ENCODE measurements around the gene ZFP36L1. TPM values are rescaled to one million over a fixed set of nuclear protein-coding genes. Genes with fewer than 3 reads are reported as not detected.
A peak's percentile ranks its signal among the peaks of the same experiment; 100 is the strongest.

ZFP36L1 gene
- total and polyA plus RNA-seq, 2 donors (not counting 3 experiments of a cell fraction or from before 2014, with no cell fraction given), result 46.0 to 89.6 TPM

DNA sequence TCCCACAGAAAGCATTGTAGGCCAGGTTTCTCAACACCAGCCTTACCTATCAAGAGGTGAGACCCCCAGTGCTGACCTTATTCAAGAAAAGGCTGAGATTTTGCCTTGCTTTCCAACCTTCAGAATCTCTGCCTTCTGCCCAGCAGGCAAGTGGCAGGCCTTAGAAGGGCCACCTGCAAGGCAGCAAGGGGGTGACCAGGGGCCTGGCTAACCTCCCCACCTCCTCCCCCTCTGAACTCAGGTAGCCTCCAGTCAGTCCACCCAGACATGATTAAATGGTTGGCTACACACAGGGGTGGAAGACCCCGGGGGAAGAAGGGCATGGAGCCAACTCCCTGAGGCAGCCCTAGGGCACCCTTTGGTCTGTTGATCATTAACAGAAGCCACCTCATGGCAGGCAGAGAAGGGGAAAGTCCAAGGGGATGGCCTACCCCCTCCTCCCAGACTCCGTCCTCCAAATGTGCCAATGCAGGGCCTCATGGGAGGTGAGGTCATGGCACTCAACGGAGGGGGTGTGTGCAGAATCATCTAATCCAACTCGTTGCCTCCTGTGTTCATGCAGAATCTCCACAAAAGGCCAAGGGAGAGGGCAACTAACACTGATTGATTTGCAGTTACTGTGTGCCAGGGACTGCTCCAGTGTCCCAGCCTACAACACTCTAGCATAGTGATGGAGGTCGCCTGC lies 8.5 kb downstream of the ZFP36L1 start:
- H3K36me3 ChIP-seq (ENCODE audit: control insufficient read depth in 2 of 2, extremely low read depth in 1 of 2, insufficient read depth in 2 of 2, low read length in 2 of 2), result peaks cover 4 to 7% of the 10 kb centered on the region in 2 experiments
- peak overlapping the region; percentile 20 for H3K27ac ChIP-seq (ENCODE audit: insufficient read depth, low read depth, low read length)
- H3K4me1 ChIP-seq (ENCODE audit: control insufficient read depth, extremely low read depth, insufficient read depth, low read length), result peaks cover 57% of the 10 kb centered on the region
- no peaks in the 10 kb centered on the region for H3K9me3 ChIP-seq (replicated peaks; ENCODE audit: control insufficient read depth, insufficient read depth, low read length)
- no peaks in the 10 kb centered on the region for H4K20me1 ChIP-seq (replicated peaks; ENCODE audit: control insufficient read depth, extremely low read depth, insufficient read depth, low read length)
- no peak for TF ChIP-seq EZH2 (IDR thresholded peaks at IDR 0.05; ENCODE audit: borderline replicate concordance, low read depth, low read length, severe bottlenecking)
- no peak for TF ChIP-seq POLR2A (IDR thresholded peaks at IDR 0.05; ENCODE audit: low read depth, low read length)
- H2AFZ ChIP-seq (ENCODE audit: low read depth, low read length), result no peak overlapping the region
- intact Hi-C loops (cut with micrococcal nuclease) (no loop called here), dilution Hi-C loops (cut with MboI; ENCODE audit: extremely low pct_ligation_motif_present, low sequenced_read_pairs) (no loop called here)
- H3K27me3 ChIP-seq (ENCODE audit: control insufficient read depth in 2 of 2, insufficient read depth in 2 of 2, low read length in 2 of 2), result no peaks in the 10 kb centered on the region
- no peak overlapping the region for H3K4me2 ChIP-seq (ENCODE audit: insufficient read depth, low read length)
- FAIRE-seq, result no peak
- POLR2A ChIA-PET, result interaction anchor here (0.7 to 1.9 kb wide), 4 partner anchors 9 to 851 kb away, joined by 3 to 11 read pairs (median 8); partner anchors contain the start of gene ZFP36L1
- H3K4me3 ChIP-seq (replicated peaks in 1 of 3; ENCODE audit: insufficient read depth in 1 of 3, low read depth in 1 of 3, low read length in 3 of 3), result no peak overlapping the region
- H3K79me2 ChIP-seq (ENCODE audit: control insufficient read depth, insufficient read depth, low read length), result peaks cover 11% of the 10 kb centered on the region
- BruUV-seq (replicated peaks), result no TSS peak
- no peaks in the 10 kb centered on the region for H3K9me1 ChIP-seq (replicated peaks; ENCODE audit: control insufficient read depth, extremely low read depth, insufficient read depth, low read length)
- no peak overlapping the region for H3K9ac ChIP-seq (replicated peaks; ENCODE audit: extremely low read depth, insufficient read depth, low read length)
- DNase-seq (ENCODE audit: low read depth, low spot score), result peak; percentile 14
- CTCF ChIA-PET, result interaction anchor here (0.8 to 9.6 kb wide), 8 partner anchors 13 to 841 kb away, joined by 3 to 122 read pairs (median 7); no protein-coding TSS in a partner anchor

DNA sequence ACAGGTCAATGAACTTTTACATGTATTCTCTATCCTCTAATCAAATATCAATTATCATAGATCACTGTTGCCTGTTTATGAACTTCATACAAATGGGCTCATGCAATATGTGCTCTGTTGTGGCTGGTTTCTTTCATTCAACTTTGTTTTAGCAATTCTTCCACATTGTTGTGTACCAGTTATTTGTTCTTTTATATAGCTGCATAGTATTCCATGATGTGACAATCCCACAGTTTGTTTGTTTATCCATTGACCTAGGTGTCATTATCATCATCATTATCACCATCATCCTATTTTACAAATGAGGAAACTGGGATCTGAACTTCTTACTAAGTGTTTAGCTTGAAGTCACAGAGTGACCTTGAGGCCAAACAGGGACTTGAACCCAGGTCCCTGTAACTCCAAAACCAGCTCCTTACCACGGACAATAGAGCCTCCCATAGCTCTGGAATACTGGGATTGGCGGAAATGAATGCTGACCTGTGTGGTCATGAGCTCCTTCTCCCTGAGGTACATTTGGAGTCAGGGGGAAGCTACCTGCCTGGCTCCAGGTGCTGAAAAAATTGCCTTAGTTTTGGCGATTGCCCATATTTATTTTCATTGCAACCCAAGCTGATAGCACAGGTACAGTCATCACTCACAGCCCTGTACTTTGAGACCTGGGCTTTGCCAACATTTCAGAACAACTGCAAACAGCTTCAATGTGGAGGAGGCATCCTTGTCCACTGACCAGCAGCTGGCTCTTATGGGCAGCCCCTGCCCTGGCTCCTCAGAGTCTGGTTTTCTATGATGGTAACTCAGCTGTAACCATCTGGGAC lies 9.2 kb downstream of the ZFP36L1 start:
- CTCF ChIA-PET, result interaction anchor here (0.8 to 3.1 kb wide), 5 partner anchors 12 to 67 kb away, joined by 3 to 18 read pairs (median 6); no protein-coding TSS in a partner anchor
- POLR2A ChIA-PET, result interaction anchor here (1.4 to 1.9 kb wide), 2 partner anchors 9 to 101 kb away, joined by 10 to 11 read pairs; partner anchors contain the start of gene ZFP36L1
- FAIRE-seq, result no peak

More for the DNA sequence above, 9.2 kb downstream of the ZFP36L1 start:
- TF ChIP-seq POLR2AphosphoS5 (IDR thresholded peaks at IDR 0.05; ENCODE audit: insufficient read depth, low read depth, low read length), result no peak
- no peak for TF ChIP-seq GATA2 (IDR thresholded peaks at IDR 0.05; ENCODE audit: insufficient read depth, insufficient read length, low read depth, low read length)
- H3K4me2 ChIP-seq (ENCODE audit: insufficient read depth, low read length), result no peak overlapping the region
- no peak for DNase-seq (ENCODE audit: low read depth, low spot score)
- no peaks in the 10 kb centered on the region for H3K27me3 ChIP-seq (ENCODE audit: control insufficient read depth in 2 of 2, insufficient read depth in 2 of 2, low read length in 2 of 2)
- H3K9ac ChIP-seq (replicated peaks; ENCODE audit: extremely low read depth, insufficient read depth, low read length), result no peak overlapping the region
- H3K9me3 ChIP-seq (replicated peaks; ENCODE audit: control insufficient read depth, insufficient read depth, low read length), result no peaks in the 10 kb centered on the region
- no peak overlapping the region for H2AFZ ChIP-seq (ENCODE audit: low read depth, low read length)
- H3K4me3 ChIP-seq (replicated peaks in 1 of 3; ENCODE audit: insufficient read depth in 1 of 3, low read depth in 1 of 3, low read length in 3 of 3), result no peak overlapping the region
- peaks cover 5% of the 10 kb centered on the region for H3K79me2 ChIP-seq (ENCODE audit: control insufficient read depth, insufficient read depth, low read length)
- BruUV-seq (replicated peaks), result no TSS peak
- no peak overlapping the region for H3K27ac ChIP-seq (ENCODE audit: insufficient read depth, low read depth, low read length)
- dilution Hi-C loops (cut with MboI; ENCODE audit: extremely low pct_ligation_motif_present, low sequenced_read_pairs) (no loop called here), intact Hi-C loops (cut with micrococcal nuclease) (no loop called here)
- peaks cover 59% of the 10 kb centered on the region for H3K4me1 ChIP-seq (ENCODE audit: control insufficient read depth, extremely low read depth, insufficient read depth, low read length)
- no peaks in the 10 kb centered on the region for H4K20me1 ChIP-seq (replicated peaks; ENCODE audit: control insufficient read depth, extremely low read depth, insufficient read depth, low read length)
- peaks cover 0 to 7% of the 10 kb centered on the region in 2 experiments for H3K36me3 ChIP-seq (ENCODE audit: control insufficient read depth in 2 of 2, extremely low read depth in 1 of 2, insufficient read depth in 2 of 2, low read length in 2 of 2)
- H3K9me1 ChIP-seq (replicated peaks; ENCODE audit: control insufficient read depth, extremely low read depth, insufficient read depth, low read length), result no peaks in the 10 kb centered on the region

Data from endothelial cell of umbilical vein (primary cell).